Neutrophil (primary cell): Measurements from ENCODE around the gene SLC9B1.
"Not testable (repeated sequence)": the region's sequence is repeated elsewhere in the genome, so short reads cannot be mapped to it uniquely, and the experiment has no call there.

Source experiments
- H3K27ac ChIP-seq: fragments of 200-600 bp; sonication (generic); 2 replicates; pipeline ENCODE4 v1.5.1; 2016; ENCODE audit warnings: mild to moderate bottlenecking, moderate library complexity
- H3K27me3 ChIP-seq: fragments of 200-600 bp; sonication (generic); 2 replicates; pipeline ENCODE4 v1.6.0; 2016; ENCODE audit warnings: mild to moderate bottlenecking
- H3K36me3 ChIP-seq: fragments of 200-600 bp; sonication (generic); 2 replicates; pipeline ENCODE4 v1.5.1; 2017
- H3K4me1 ChIP-seq, 2 experiments: fragments of 200-600 bp in 1 of 2; sonication (generic) in 1 of 2; 1 replicate in 1 of 2; 2 replicates in 1 of 2; pipeline versions ENCODE4 v1.5.1 to v1.6.1; 2013 to 2016; ENCODE audit warnings: low read depth in 1 of 2, low read length in 1 of 2, mild to moderate bottlenecking in 1 of 2, moderate library complexity in 1 of 2; ENCODE audit not compliant: control insufficient read depth in 1 of 2, insufficient read depth in 1 of 2
- H3K4me3 ChIP-seq, 2 experiments: fragments of 200-600 bp in 1 of 2; sonication (generic) in 1 of 2; 1 replicate in 1 of 2; 2 replicates in 1 of 2; pipeline ENCODE4 v1.5.1; 2013 to 2016; ENCODE audit warnings: low read depth in 1 of 2, low read length in 1 of 2, mild to moderate bottlenecking in 1 of 2, moderate library complexity in 1 of 2
- H3K9me3 ChIP-seq: fragments of 200-600 bp; sonication (generic); 2 replicates; pipeline ENCODE4 v1.5.1; 2016
- TF ChIP-seq, protein P1 (sequence below): fragments of 200-600 bp; sonication (generic); IDR thresholded peaks from 2 replicates; pipeline ENCODE4 v1.5.1; 2016; ENCODE audit warnings: antibody characterized with exemption

The SLC9B1 gene

DNA sequence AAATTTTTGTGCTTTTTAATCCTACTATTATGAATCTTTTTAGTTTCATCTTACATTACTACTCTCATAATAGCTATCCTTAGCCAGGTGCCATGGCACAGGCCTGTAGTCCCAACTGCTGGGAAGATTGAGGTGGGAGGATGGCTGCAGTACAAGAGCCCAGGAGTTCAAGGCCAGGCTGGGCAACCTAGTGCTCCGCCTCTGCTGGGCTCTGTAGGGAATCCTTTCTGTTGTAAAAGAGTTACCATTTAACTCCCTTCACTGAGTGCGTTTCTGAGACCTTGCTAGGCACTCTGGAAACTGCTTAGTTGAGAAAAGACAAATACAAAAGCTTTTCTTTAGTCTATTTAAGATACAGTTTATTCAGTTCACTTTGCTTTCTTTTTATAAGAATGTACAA lies 130.9 kb downstream of the SLC9B1 start:
- not testable (repeated sequence) for H3K4me3 ChIP-seq, H3K27me3 ChIP-seq, H3K4me1 ChIP-seq, H3K27ac ChIP-seq, H3K36me3 ChIP-seq, H3K9me3 ChIP-seq

DNA sequence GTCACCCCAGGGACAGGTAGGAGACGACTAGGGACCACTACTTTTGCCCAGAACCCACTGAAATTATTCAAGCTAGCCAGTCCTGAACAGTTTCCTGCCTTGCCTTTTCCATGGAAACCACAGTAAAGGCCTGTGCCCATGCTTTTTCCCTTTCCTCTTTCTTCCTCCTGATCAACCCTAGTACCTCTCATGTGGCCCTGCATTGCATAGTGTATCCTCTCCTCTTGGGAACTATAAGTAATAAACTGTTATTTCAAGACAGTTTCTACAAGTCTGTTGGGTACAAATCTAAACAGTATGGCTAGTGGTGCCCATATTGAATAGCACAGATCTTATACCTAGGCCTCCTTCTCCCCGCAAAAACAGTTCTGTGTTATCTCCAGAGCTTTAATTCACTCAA lies 136.2 kb downstream of the SLC9B1 start:
- Histone ChIP-seq H3K27ac (no peak overlapping the region), H3K4me3 (no peak overlapping the region), H3K9me3 (no peaks in the 10 kb centered on the region), H3K4me1 (peaks cover 0 to 3% of the 10 kb centered on the region in 2 experiments), H3K27me3 (no peaks in the 10 kb centered on the region), H3K36me3 (no peaks in the 10 kb centered on the region)
- TF ChIP-seq, protein P1, sequence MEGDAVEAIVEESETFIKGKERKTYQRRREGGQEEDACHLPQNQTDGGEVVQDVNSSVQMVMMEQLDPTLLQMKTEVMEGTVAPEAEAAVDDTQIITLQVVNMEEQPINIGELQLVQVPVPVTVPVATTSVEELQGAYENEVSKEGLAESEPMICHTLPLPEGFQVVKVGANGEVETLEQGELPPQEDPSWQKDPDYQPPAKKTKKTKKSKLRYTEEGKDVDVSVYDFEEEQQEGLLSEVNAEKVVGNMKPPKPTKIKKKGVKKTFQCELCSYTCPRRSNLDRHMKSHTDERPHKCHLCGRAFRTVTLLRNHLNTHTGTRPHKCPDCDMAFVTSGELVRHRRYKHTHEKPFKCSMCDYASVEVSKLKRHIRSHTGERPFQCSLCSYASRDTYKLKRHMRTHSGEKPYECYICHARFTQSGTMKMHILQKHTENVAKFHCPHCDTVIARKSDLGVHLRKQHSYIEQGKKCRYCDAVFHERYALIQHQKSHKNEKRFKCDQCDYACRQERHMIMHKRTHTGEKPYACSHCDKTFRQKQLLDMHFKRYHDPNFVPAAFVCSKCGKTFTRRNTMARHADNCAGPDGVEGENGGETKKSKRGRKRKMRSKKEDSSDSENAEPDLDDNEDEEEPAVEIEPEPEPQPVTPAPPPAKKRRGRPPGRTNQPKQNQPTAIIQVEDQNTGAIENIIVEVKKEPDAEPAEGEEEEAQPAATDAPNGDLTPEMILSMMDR, result no peak

DNA sequence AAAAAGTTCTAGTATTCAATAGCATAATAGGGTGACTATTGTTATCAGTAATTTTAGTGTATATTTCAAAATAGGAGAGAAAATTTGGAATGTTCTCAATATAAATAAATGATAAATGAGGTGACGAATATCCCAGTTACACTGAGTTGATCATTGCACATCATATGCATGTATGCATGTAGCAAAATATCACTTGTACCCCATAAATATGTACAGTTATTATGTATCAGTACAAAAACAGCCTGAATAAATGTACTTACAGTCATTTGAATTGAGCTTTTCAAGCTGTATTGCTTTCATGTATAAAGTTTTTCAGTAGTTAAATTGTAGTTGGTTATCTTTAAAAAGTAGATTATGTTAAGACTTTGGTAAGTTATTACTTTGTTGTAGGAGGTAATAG lies 138.2 kb downstream of the SLC9B1 start:
- H3K36me3 ChIP-seq, result no peaks in the 10 kb centered on the region
- H3K27ac ChIP-seq, result no peak overlapping the region
- TF ChIP-seq, protein P1, result no peak
- no peaks in the 10 kb centered on the region for H3K27me3 ChIP-seq
- H3K9me3 ChIP-seq, result no peaks in the 10 kb centered on the region
- no peak overlapping the region for H3K4me3 ChIP-seq
- H3K4me1 ChIP-seq, result peaks cover 0 to 10% of the 10 kb centered on the region in 2 experiments

DNA sequence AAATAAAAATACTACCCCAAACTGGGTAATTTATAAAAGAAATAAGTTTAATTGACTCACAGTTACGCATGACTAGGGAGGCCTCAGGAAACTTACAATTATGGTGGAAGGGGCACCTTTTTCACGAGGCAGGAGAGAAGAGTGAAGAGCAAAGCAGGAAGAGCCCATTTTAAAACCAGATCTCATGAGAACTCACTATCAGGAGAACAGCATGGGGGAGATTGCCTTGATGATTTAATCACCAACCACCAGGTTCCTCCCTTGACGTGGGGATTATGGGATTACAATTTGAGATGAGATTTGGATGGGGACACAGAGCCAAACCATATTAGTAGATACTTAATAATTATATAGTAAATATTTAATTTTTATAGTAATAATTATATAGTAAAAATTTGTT lies 140.6 kb downstream of the SLC9B1 start:
- no peaks in the 10 kb centered on the region for H3K36me3 ChIP-seq
- no peak overlapping the region for H3K4me3 ChIP-seq
- no peaks in the 10 kb centered on the region for H3K9me3 ChIP-seq
- TF ChIP-seq, protein P1, result no peak
- H3K27ac ChIP-seq, result peak overlapping the region; percentile 42
- peaks cover 0 to 10% of the 10 kb centered on the region in 2 experiments for H3K4me1 ChIP-seq
- H3K27me3 ChIP-seq, result no peaks in the 10 kb centered on the region

DNA sequence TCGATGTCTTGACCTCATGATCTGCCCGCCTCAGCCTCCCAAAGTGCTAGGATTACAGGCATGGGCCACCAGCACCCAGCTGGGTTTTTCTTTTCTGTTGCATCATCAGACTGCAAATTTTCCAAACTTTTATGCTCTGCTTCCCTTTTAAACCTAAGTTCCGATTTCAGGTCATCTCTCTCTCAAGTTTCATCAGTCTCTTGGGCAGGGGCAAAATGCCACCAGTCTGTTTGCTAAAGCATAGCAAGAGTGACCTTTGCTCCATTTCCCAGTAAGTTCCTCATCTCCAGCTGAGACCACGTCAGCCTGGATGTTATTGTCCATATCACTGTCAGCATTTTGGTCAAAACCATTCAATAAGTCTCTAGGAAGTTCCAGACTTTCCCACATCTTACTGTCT lies 141.2 kb downstream of the SLC9B1 start:
- H3K4me3 ChIP-seq, H3K9me3 ChIP-seq, H3K27me3 ChIP-seq, H3K36me3 ChIP-seq: not testable (repeated sequence)
- H3K27ac ChIP-seq, result peak overlapping the region; percentile 42
- H3K4me1 ChIP-seq, result peaks cover 0 to 10% of the 10 kb centered on the region in 2 experiments

DNA sequence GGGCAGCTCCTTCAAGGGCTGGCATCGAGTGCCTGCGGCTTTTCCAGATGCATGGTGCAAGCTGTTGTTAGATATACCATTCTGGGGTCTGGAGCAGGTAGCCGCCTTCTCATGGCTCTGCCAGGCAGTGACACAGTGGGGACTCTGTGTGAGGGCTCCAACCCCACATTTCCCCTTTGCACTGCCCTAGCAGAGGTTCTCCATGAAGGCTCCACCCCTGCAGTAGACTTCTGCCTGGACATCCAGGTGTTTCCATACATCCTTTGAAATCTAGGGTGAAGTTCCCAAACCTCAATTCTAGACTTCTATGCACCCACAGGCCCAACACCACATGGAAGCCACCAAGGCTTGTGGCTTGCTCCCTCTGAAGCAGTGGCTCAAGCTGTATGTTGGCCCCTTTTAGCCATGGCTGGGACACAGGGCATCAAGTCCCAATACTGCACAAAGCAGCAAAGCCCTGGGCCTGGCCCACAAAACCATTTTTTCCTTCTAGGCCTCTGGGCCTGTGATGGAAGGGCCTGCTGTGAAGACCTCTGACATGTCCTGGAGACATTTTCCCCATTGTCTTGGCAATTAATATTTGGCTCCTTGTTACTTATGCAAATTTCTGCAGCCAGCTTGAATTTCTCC lies 141.9 kb downstream of the SLC9B1 start:
- Histone ChIP-seq H3K27ac (peak overlapping the region; percentile 42), H3K4me1 (peaks cover 0 to 10% of the 10 kb centered on the region in 2 experiments)
- H3K27me3 ChIP-seq, H3K4me3 ChIP-seq, H3K9me3 ChIP-seq, H3K36me3 ChIP-seq: not testable (repeated sequence)

DNA sequence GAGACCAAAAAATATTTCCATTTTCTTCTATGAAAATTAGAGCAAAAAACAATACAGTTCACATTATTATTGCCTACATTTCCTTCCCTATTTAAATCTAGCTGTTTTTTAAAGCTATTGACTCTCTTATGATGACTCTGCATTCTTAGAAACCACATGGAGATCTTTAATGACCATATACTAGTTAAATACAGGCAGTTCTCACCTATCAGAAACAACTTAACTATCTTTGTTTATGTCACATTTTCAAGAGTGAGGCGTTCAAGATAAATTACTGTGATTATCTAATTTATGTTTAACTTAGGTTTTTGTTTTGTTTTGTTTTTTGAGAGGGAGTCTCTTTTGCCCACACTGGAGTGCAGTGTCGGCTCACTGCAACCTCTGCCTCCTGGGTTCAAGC lies 147.7 kb downstream of the SLC9B1 start:
- Histone ChIP-seq H3K4me3 (no peak overlapping the region), H3K9me3 (no peaks in the 10 kb centered on the region), H3K27me3 (no peaks in the 10 kb centered on the region), H3K4me1 (peaks cover 31 to 32% of the 10 kb centered on the region in 2 experiments), H3K36me3 (no peaks in the 10 kb centered on the region), H3K27ac (peak overlapping the region; percentile 48)
- TF ChIP-seq, protein P1, result no peak
